PC-9 (cell line): ENCODE data around the gene PLPP3. TPM values are rescaled to one million over a fixed set of nuclear protein-coding genes. Genes with fewer than 3 reads are reported as not detected.

Experiments used
- BruUV-seq: library from RNA; stranded (reverse); fragments of 400-500 nt; replicated peaks from 2 replicates; lab custom pipeline; 2021; lab: Mats Ljungman, UMichigan
- CTCF ChIA-PET: fragments of 300-600 bp; sonication (Branson Sonifier 250); formaldehyde crosslinking; loops from one replicate; lab custom pipeline; 2022; ENCODE audit warnings: antibody characterized with exemption; lab: Charles Lee
- POLR2A ChIA-PET: fragments of 300-600 bp; sonication (Branson Sonifier 250); formaldehyde crosslinking; loops from one replicate; lab custom pipeline; 2022; ENCODE audit warnings: antibody characterized with exemption; ENCODE audit not compliant: unreplicated experiment; lab: Charles Lee
- DNase-seq, 2 experiments: peaks; one replicate each; pipeline versions ENCODE4 v3.0.0 to v3.0.0-alpha.2; 2015 to 2022; ENCODE audit warnings: mixed read lengths in 1 of 2
- H2AFZ ChIP-seq: fragments of 200-600 bp; sonication (generic); 2 replicates; pipeline ENCODE4 v1.8.1; 2017; ENCODE audit warnings: antibody characterized with exemption
- H3F3A ChIP-seq: fragments of 200-600 bp; sonication (generic); 2 replicates; pipeline ENCODE4 v1.8.1; 2017; ENCODE audit warnings: antibody characterized with exemption, mild to moderate bottlenecking, low read depth; ENCODE audit not compliant: insufficient read depth
- H3K27ac ChIP-seq: fragments of 200-600 bp; sonication (generic); 2 replicates; pipeline ENCODE4 v1.6.1; 2016; ENCODE audit warnings: mixed run types
- H3K27me3 ChIP-seq: fragments of 200-600 bp; sonication (generic); 2 replicates; pipeline ENCODE4 v1.6.1; 2016; ENCODE audit warnings: low read depth, mixed run types; ENCODE audit not compliant: insufficient read depth
- H3K36me3 ChIP-seq: fragments of 200-600 bp; sonication (generic); 2 replicates; pipeline ENCODE4 v1.6.1; 2016; ENCODE audit warnings: low read depth, mixed run types
- H3K4me1 ChIP-seq: fragments of 200-600 bp; sonication (generic); replicated peaks from 2 replicates; pipeline ENCODE4 v1.6.1; 2016; ENCODE audit warnings: mixed run types; ENCODE audit not compliant: insufficient read depth
- H3K4me2 ChIP-seq: fragments of 200-600 bp; sonication (generic); 2 replicates; pipeline ENCODE4 v1.6.1; 2017; ENCODE audit warnings: mixed run types
- H3K4me3 ChIP-seq: fragments of 200-600 bp; sonication (generic); 2 replicates; pipeline ENCODE4 v1.6.1; 2016; ENCODE audit warnings: mixed run types
- H3K79me2 ChIP-seq: fragments of 200-600 bp; sonication (generic); 2 replicates; pipeline ENCODE4 v1.6.1; 2017; ENCODE audit warnings: low read depth, mixed run types
- H3K9me2 ChIP-seq: fragments of 200-600 bp; sonication (generic); 2 replicates; pipeline ENCODE4 v1.8.1; 2017; ENCODE audit warnings: mild to moderate bottlenecking; ENCODE audit not compliant: insufficient read depth
- H3K9me3 ChIP-seq: fragments of 200-600 bp; sonication (generic); 2 replicates; pipeline ENCODE4 v1.8.1; 2016; ENCODE audit warnings: low read depth; ENCODE audit not compliant: insufficient read depth
- H4K20me1 ChIP-seq: fragments of 200-600 bp; sonication (generic); 2 replicates; pipeline ENCODE4 v1.8.1; 2017; ENCODE audit not compliant: insufficient read depth
- CTCF ChIP-seq: fragments of 200-600 bp; sonication (generic); conservative IDR thresholded peaks from 2 replicates; pipeline ENCODE4 v1.6.1; 2017; ENCODE audit warnings: mixed run types, antibody characterized with exemption, mild to moderate bottlenecking, moderate library complexity
- EZH2 ChIP-seq: fragments of 200-600 bp; sonication (generic); IDR thresholded peaks from 2 replicates; pipeline ENCODE4 v1.8.0; 2017; ENCODE audit warnings: antibody characterized with exemption, low read depth
- intact Hi-C: fragments of 100-400 bp; cut with micrococcal nuclease; formaldehyde crosslinking; loops from one replicate; pipeline ENCODE4 v1.10.0; 2022; ENCODE audit not compliant: unreplicated experiment
- total RNA-seq: library from RNA; stranded (reverse); gene quantifications from 2 replicates; pipeline ENCODE4 v1.2.3, GENCODE V29; 2021

The PLPP3 gene
- total RNA-seq, 1 experiment from 2014 or later: 22.4 TPM

- intact Hi-C loops: no loop called here
- no peaks in the 10 kb centered on the region; the same call in 1 of the 2 replicates for H3K9me3 ChIP-seq
- H3K36me3 ChIP-seq: peaks cover 9% of the 10 kb centered on the region
- ChIA-PET CTCF (no interaction called here), POLR2A (no interaction called here)
- no peaks in the 10 kb centered on the region for H3K9me2 ChIP-seq
- DNase-seq: no peak
- no peaks in the 10 kb centered on the region for H3K27me3 ChIP-seq
- no peak overlapping the region for H3K27ac ChIP-seq
- no peak for TF ChIP-seq CTCF
- no peak for TF ChIP-seq EZH2
- H3K4me1 ChIP-seq: no peaks in the 10 kb centered on the region; the same call in 1 of the 2 replicates
- H3K4me2 ChIP-seq: no peak overlapping the region
- no peaks in the 10 kb centered on the region for H3F3A ChIP-seq
- peaks cover 93% of the 10 kb centered on the region for H3K79me2 ChIP-seq
- no peak overlapping the region for H3K4me3 ChIP-seq
- peaks cover 34% of the 10 kb centered on the region for H4K20me1 ChIP-seq
- no peak overlapping the region for H2AFZ ChIP-seq
- no TSS peak for BruUV-seq
These were observed 16.4 kb downstream of the PLPP3 start for GRCh38 chr1:56562891-56563452.

- H3K36me3 ChIP-seq: peaks cover 5% of the 10 kb centered on the region; the same call in 1 of the 2 replicates
- no peak overlapping the region for H3K27ac ChIP-seq
- H3K9me3 ChIP-seq: no peaks in the 10 kb centered on the region
- POLR2A ChIA-PET: interaction anchor here (0.7 kb wide), 1 partner anchor 14 kb away, joined by 6 read pairs; no protein-coding TSS in a partner anchor
- peaks cover 92% of the 10 kb centered on the region for H3K79me2 ChIP-seq
- H3F3A ChIP-seq: no peaks in the 10 kb centered on the region
- H3K9me2 ChIP-seq: no peaks in the 10 kb centered on the region
- no peak for TF ChIP-seq EZH2
- TF ChIP-seq CTCF: no peak
- H4K20me1 ChIP-seq: peaks cover 34% of the 10 kb centered on the region
- CTCF ChIA-PET: interaction anchor here (0.7 kb wide), 1 partner anchor 16 kb away, joined by 6 read pairs; no protein-coding TSS in a partner anchor
- H3K4me3 ChIP-seq: no peak overlapping the region
- no peak for DNase-seq
- BruUV-seq: no TSS peak
- H3K4me1 ChIP-seq: no peaks in the 10 kb centered on the region; the same call in 1 of the 2 replicates
- no peaks in the 10 kb centered on the region for H3K27me3 ChIP-seq
- intact Hi-C loops: no loop called here
- no peak overlapping the region for H2AFZ ChIP-seq
- H3K4me2 ChIP-seq: no peak overlapping the region
These were observed 17.9 kb downstream of the PLPP3 start for GRCh38 chr1:56561227-56562019.

- H3K9me3 ChIP-seq: no peaks in the 10 kb centered on the region
- no peaks in the 10 kb centered on the region for H3K27me3 ChIP-seq
- H3K36me3 ChIP-seq: 0 out of 2 replicates have a peak, but pooled peaks cover 9% of the 10 kb centered on the region
- no TSS peak for BruUV-seq
- peaks cover 4% of the 10 kb centered on the region; the same call in 1 of the 2 replicates for H3F3A ChIP-seq
- no peak overlapping the region for H3K27ac ChIP-seq
- ChIA-PET CTCF (no interaction called here), POLR2A (no interaction called here)
- H3K4me3 ChIP-seq: no peak overlapping the region
- H3K9me2 ChIP-seq: no peaks in the 10 kb centered on the region
- peaks cover 22% of the 10 kb centered on the region for H4K20me1 ChIP-seq
- intact Hi-C loops: no loop called here
- DNase-seq: no peak
- H3K4me1 ChIP-seq: 0 out of 2 replicates have a peak, but pooled peaks cover 10% of the 10 kb centered on the region
- peaks cover 89% of the 10 kb centered on the region for H3K79me2 ChIP-seq
- no peak for TF ChIP-seq EZH2
- TF ChIP-seq CTCF: no peak
- H2AFZ ChIP-seq: no peak overlapping the region
- H3K4me2 ChIP-seq: no peak overlapping the region
These were observed 21.6 kb downstream of the PLPP3 start for GRCh38 chr1:56557746-56558145.
